Tibial nerve (tissue), 4 donors: ENCODE data around the gene LACTBL1. TPM values are rescaled to one million over a fixed set of nuclear protein-coding genes. Genes with fewer than 3 reads are reported as not detected.

ENCODE experiments used
- DNase-seq, 2 donors: peaks; one replicate each; pipeline ENCODE4 v3.0.0-alpha.2; 2019; ENCODE audit warnings: low spot score in 2 of 2
- H3K27ac ChIP-seq, 4 donors: fragments of 200-600 bp; sonication (generic) in 3 of 4; one replicate each; pipeline ENCODE4 v1.5.1; 2017 to 2019; ENCODE audit warnings: mild to moderate bottlenecking in 1 of 4
- H3K27me3 ChIP-seq, 2 donors: fragments of 200-600 bp; sonication (generic) in 1 of 2; one replicate each; pipeline versions ENCODE4 v1.5.1 to v1.6.0; 2017 to 2019
- H3K36me3 ChIP-seq, 3 donors: fragments of 200-600 bp; sonication (generic); one replicate each; pipeline ENCODE4 v1.5.1; 2018 to 2019
- H3K4me1 ChIP-seq, 4 donors: fragments of 200-600 bp; sonication (generic) in 3 of 4; one replicate each; pipeline ENCODE4 v1.5.1; 2017 to 2019
- H3K4me3 ChIP-seq, 4 donors: fragments of 200-600 bp; sonication (generic) in 3 of 4; one replicate each; pipeline ENCODE4 v1.5.1; 2017 to 2019; ENCODE audit warnings: mild to moderate bottlenecking in 1 of 4, moderate library complexity in 1 of 4
- H3K9me3 ChIP-seq, 4 donors: fragments of 200-600 bp; sonication (generic) in 3 of 4; one replicate each; pipeline ENCODE4 v1.5.1; 2017 to 2019
- CTCF ChIP-seq, 5 experiments: fragments of 200-600 bp in 3 of 5; fragments of 450-650 bp in 2 of 5; sonication (generic) in 3 of 5; IDR thresholded peaks; one replicate each; pipeline ENCODE4 v1.5.1; 2016 to 2019; ENCODE audit warnings: antibody characterized with exemption in 5 of 5, mild to moderate bottlenecking in 3 of 5, moderate library complexity in 2 of 5
- EP300 ChIP-seq, 2 donors: sonication (generic); formaldehyde crosslinking; IDR thresholded peaks; one replicate each; pipeline ENCODE4 v1.6.1; 2017; ENCODE audit warnings: antibody characterized with exemption in 2 of 2, mild to moderate bottlenecking in 1 of 2
- POLR2A ChIP-seq, 2 donors: fragments of 450-650 bp; IDR thresholded peaks; one replicate each; pipeline ENCODE4 v1.6.1; 2017; ENCODE audit warnings: antibody characterized with exemption in 2 of 2, mild to moderate bottlenecking in 2 of 2, moderate library complexity in 2 of 2
- WGBS, 2 donors: methylation state at CpG; one replicate each; pipeline ENCODE4 v1.1.5; 2018; 5-methylcytosine and 5-hydroxymethylcytosine counted together
- total RNA-seq, 4 donors: library from RNA; depleted of rRNA; stranded (reverse); fragments of >200 nt; gene quantifications; one replicate each; pipeline ENCODE4 v1.1.0, GENCODE V29; 2016

Gene LACTBL1
- total RNA-seq, 4 donors from 2014 or later, result not detected

GRCh38 chr1:22958556-22958955 is 14.1 kb downstream of the LACTBL1 start:
- Histone ChIP-seq H3K36me3 (no peaks in the 10 kb centered on the region), H3K4me1 (peaks cover 0 to 3% (median 0%) of the 10 kb centered on the region in 4 donors), H3K4me3 (no peak overlapping the region), H3K27me3 (peaks cover 0 to 23% of the 10 kb centered on the region in 2 donors), H3K27ac (no peak overlapping the region), H3K9me3 (no peaks in the 10 kb centered on the region)
- DNase-seq, result no peak
- no peak for TF ChIP-seq EP300 (IDR thresholded peaks at IDR 0.05)
- no peak for TF ChIP-seq CTCF (IDR thresholded peaks at IDR 0.05)
- no peak for TF ChIP-seq POLR2A (IDR thresholded peaks at IDR 0.05)
- 90 to 93% methylated on average over 9 of the region's 9 CpGs for WGBS, 2 donors

GRCh38 chr1:22957066-22957465 is 15.6 kb downstream of the LACTBL1 start:
- Histone ChIP-seq H3K27ac (no peak overlapping the region), H3K4me3 (no peak overlapping the region), H3K36me3 (no peaks in the 10 kb centered on the region), H3K4me1 (peaks cover 0 to 9% (median 0%) of the 10 kb centered on the region in 4 donors), H3K9me3 (no peaks in the 10 kb centered on the region), H3K27me3 (peaks cover 0 to 34% of the 10 kb centered on the region in 2 donors)
- DNase-seq, result no peak
- 50 to 58% methylated on average over 3 of the region's 3 CpGs for whole genome bisulfite sequencing, 2 donors
- TF ChIP-seq EP300 (IDR thresholded peaks at IDR 0.05) (no peak), CTCF (IDR thresholded peaks at IDR 0.05) (no peak), POLR2A (IDR thresholded peaks at IDR 0.05) (no peak)

- H3K9me3 ChIP-seq, result peaks cover 0 to 3% (median 0%) of the 10 kb centered on the region in 4 donors
- DNase-seq, result no peak
- peaks cover 0 to 47% of the 10 kb centered on the region in 2 donors for H3K27me3 ChIP-seq
- WGBS, 2 donors, result 85 to 90% methylated on average over 7 of the region's 7 CpGs
- no peak for TF ChIP-seq CTCF (IDR thresholded peaks at IDR 0.05)
- no peak for TF ChIP-seq POLR2A (IDR thresholded peaks at IDR 0.05)
- no peak for TF ChIP-seq EP300 (IDR thresholded peaks at IDR 0.05)
- no peaks in the 10 kb centered on the region for H3K36me3 ChIP-seq
- no peak overlapping the region for H3K4me3 ChIP-seq
- no peak overlapping the region for H3K27ac ChIP-seq
- peaks cover 0 to 9% (median 0%) of the 10 kb centered on the region in 4 donors for H3K4me1 ChIP-seq
Observed at GRCh38 chr1:22955146-22955545, 17.5 kb downstream of the LACTBL1 start.

GRCh38 chr1:22953740-22954141 is 18.9 kb downstream of the LACTBL1 start:
- WGBS, 2 donors, result 9 to 41% methylated on average over 4 to 14 of the region's 38 CpGs
- Histone ChIP-seq H3K9me3 (peaks cover 0 to 3% (median 0%) of the 10 kb centered on the region in 4 donors), H3K27me3 (peaks cover 0 to 47% of the 10 kb centered on the region in 2 donors), H3K4me3 (no peak overlapping the region), H3K36me3 (no peaks in the 10 kb centered on the region), H3K4me1 (peaks cover 0 to 9% (median 0%) of the 10 kb centered on the region in 4 donors), H3K27ac (no peak overlapping the region)
- DNase-seq, result no peak
- TF ChIP-seq POLR2A (IDR thresholded peaks at IDR 0.05) (no peak), CTCF (IDR thresholded peaks at IDR 0.05) (no peak)

GRCh38 chr1:22953057-22953739 is 19.5 kb downstream of the LACTBL1 start:
- no peak for DNase-seq
- peaks cover 0 to 9% (median 0%) of the 10 kb centered on the region in 4 donors for H3K4me1 ChIP-seq
- 17 to 27% methylated on average over 5 to 40 of the region's 92 CpGs for WGBS, 2 donors
- TF ChIP-seq POLR2A (IDR thresholded peaks at IDR 0.05), result no peak
- TF ChIP-seq EP300 (IDR thresholded peaks at IDR 0.05), result no peak
- TF ChIP-seq CTCF (IDR thresholded peaks at IDR 0.05), result no peak
- no peaks in the 10 kb centered on the region for H3K36me3 ChIP-seq
- peaks cover 0 to 3% (median 0%) of the 10 kb centered on the region in 4 donors for H3K9me3 ChIP-seq
- no peak overlapping the region for H3K27ac ChIP-seq
- peaks cover 0 to 44% of the 10 kb centered on the region in 2 donors for H3K27me3 ChIP-seq
- no peak overlapping the region for H3K4me3 ChIP-seq
